Upper lobe of left lung (tissue), 4 donors: ENCODE results near the gene DNAH17.

Source experiments
- CTCF ChIP-seq, 6 experiments: fragments of 450-650 bp in 4 of 6; fragments of 200-600 bp in 2 of 6; sonication (generic) in 2 of 6; IDR thresholded peaks; one replicate each; pipeline ENCODE4 v1.5.1; 2016 to 2019; ENCODE audit warnings: antibody characterized with exemption in 6 of 6
- EP300 ChIP-seq, 4 donors: sonication (generic); formaldehyde crosslinking; IDR thresholded peaks; one replicate each; pipeline ENCODE4 v1.5.1; 2017; ENCODE audit warnings: antibody characterized with exemption in 4 of 4, control low read depth in 2 of 4
- POLR2AphosphoS5 ChIP-seq, 2 donors: sonication (generic); formaldehyde crosslinking; IDR thresholded peaks; one replicate each; pipeline ENCODE4 v1.5.1; 2017; ENCODE audit warnings: antibody characterized with exemption in 2 of 2

GRCh38 chr17:78428025-78428575, 149.1 kb downstream of the DNAH17 start:
- TF ChIP-seq POLR2AphosphoS5 (IDR thresholded peaks at IDR 0.05) (no peak), CTCF (IDR thresholded peaks at IDR 0.05) (no peak), EP300 (IDR thresholded peaks at IDR 0.05) (no peak)
